WTC11 (cell line): ENCODE data around the gene CCDC15. TPM values are rescaled to one million over a fixed set of nuclear protein-coding genes. Genes with fewer than 3 reads are reported as not detected.

Experiments
- ATAC-seq: fragments of 200-7000 bp; cut with Tn5 transposase; 2 replicates; pipeline ENCODE4 v1.10.0; 2021; ENCODE audit warnings: mild to moderate bottlenecking, moderate library complexity
- CTCF ChIA-PET: fragments of 300-600 bp; sonication (Branson Sonifier 250); formaldehyde crosslinking; loops from one replicate; lab custom pipeline; 2021; ENCODE audit warnings: antibody characterized with exemption; lab: Charles Lee
- POLR2A ChIA-PET: fragments of 350-600 bp; sonication (Branson Sonifier 250); formaldehyde crosslinking; loops from one replicate; lab custom pipeline; 2021; ENCODE audit warnings: antibody characterized with exemption; lab: Charles Lee
- DNase-seq: peaks from one replicate; pipeline ENCODE4 v3.0.0; 2021; ENCODE audit warnings: low spot score
- H3K27ac Mint-ChIP-seq: 2 replicates; pipeline ENCODE4 v1.8.0; 2021; ENCODE audit warnings: mixed read lengths
- H3K27me3 Mint-ChIP-seq: 2 replicates; pipeline ENCODE4 v1.8.0; 2021; ENCODE audit warnings: low read depth, mild to moderate bottlenecking, moderate library complexity, mixed read lengths
- H3K36me3 Mint-ChIP-seq: 2 replicates; pipeline ENCODE4 v1.8.0; 2021; ENCODE audit warnings: mixed read lengths
- H3K4me1 Mint-ChIP-seq: 2 replicates; pipeline ENCODE4 v1.8.0; 2022; ENCODE audit warnings: mixed read lengths
- H3K4me3 Mint-ChIP-seq: 2 replicates; pipeline ENCODE4 v1.8.0; 2021; ENCODE audit warnings: mild to moderate bottlenecking, moderate library complexity, mixed read lengths
- H3K9me3 Mint-ChIP-seq: 2 replicates; pipeline ENCODE4 v1.8.0; 2021; ENCODE audit warnings: mixed read lengths
- ATF6 ChIP-seq: sonication (generic); formaldehyde crosslinking; IDR thresholded peaks from 2 replicates; pipeline ENCODE4 v1.8.1; 2023; ENCODE audit warnings: mild to moderate bottlenecking, missing genetic modification reagents
- CREB1 ChIP-seq: sonication (generic); formaldehyde crosslinking; IDR thresholded peaks from 2 replicates; pipeline ENCODE4 v1.8.0; 2023; ENCODE audit warnings: mild to moderate bottlenecking, missing genetic modification reagents
- CREM ChIP-seq: sonication (generic); formaldehyde crosslinking; IDR thresholded peaks from 2 replicates; pipeline ENCODE4 v1.8.1; 2022; ENCODE audit warnings: mild to moderate bottlenecking, missing genetic modification reagents, moderate library complexity
- E2F4 ChIP-seq: sonication (generic); formaldehyde crosslinking; IDR thresholded peaks from 2 replicates; pipeline ENCODE4 v1.8.1; 2022; ENCODE audit warnings: low read depth, mild to moderate bottlenecking, moderate library complexity, missing genetic modification reagents, borderline replicate concordance
- ETV6 ChIP-seq: sonication (generic); formaldehyde crosslinking; IDR thresholded peaks from 2 replicates; pipeline ENCODE4 v1.8.1; 2022; ENCODE audit warnings: mild to moderate bottlenecking, missing genetic modification reagents
- FOXK1 ChIP-seq: sonication (generic); formaldehyde crosslinking; IDR thresholded peaks from 2 replicates; pipeline ENCODE4 v1.8.0; 2022; ENCODE audit warnings: mild to moderate bottlenecking, moderate library complexity, missing genetic modification reagents
- IRF2 ChIP-seq: sonication (generic); formaldehyde crosslinking; IDR thresholded peaks from 2 replicates; pipeline ENCODE4 v1.8.0; 2022; ENCODE audit warnings: low read depth, missing genetic modification reagents, borderline replicate concordance
- NFE2L1 ChIP-seq: sonication (generic); formaldehyde crosslinking; IDR thresholded peaks from 2 replicates; pipeline ENCODE4 v1.8.1; 2023; ENCODE audit warnings: missing genetic modification reagents
- OVOL2 ChIP-seq: fragments of 250-450 bp; sonication (Bioruptor Pico); IDR thresholded peaks from 2 replicates; pipeline ENCODE4 v1.9.0; 2021; ENCODE audit warnings: mild to moderate bottlenecking, borderline replicate concordance
- PREB ChIP-seq: sonication (generic); formaldehyde crosslinking; IDR thresholded peaks from 2 replicates; pipeline ENCODE4 v1.8.1; 2022; ENCODE audit warnings: mild to moderate bottlenecking, missing genetic modification reagents, moderate library complexity, borderline replicate concordance
- RORB ChIP-seq: fragments of 250-450 bp; sonication (Bioruptor Pico); IDR thresholded peaks from 2 replicates; pipeline ENCODE4 v1.9.0; 2021; ENCODE audit warnings: mild to moderate bottlenecking
- USF2 ChIP-seq: sonication (generic); formaldehyde crosslinking; IDR thresholded peaks from 2 replicates; pipeline ENCODE4 v1.8.1; 2023; ENCODE audit warnings: mild to moderate bottlenecking, missing genetic modification reagents, moderate library complexity
- ZNF219 ChIP-seq: sonication (generic); formaldehyde crosslinking; IDR thresholded peaks from 2 replicates; pipeline ENCODE4 v1.8.0; 2023; ENCODE audit warnings: missing genetic modification reagents, mild to moderate bottlenecking, borderline replicate concordance
- ZNF396 ChIP-seq: fragments of 250-450 bp; sonication (Bioruptor Pico); IDR thresholded peaks from 2 replicates; pipeline ENCODE4 v1.8.0; 2021; ENCODE audit warnings: mild to moderate bottlenecking, moderate library complexity, borderline replicate concordance
- ZNF532 ChIP-seq: fragments of 250-450 bp; sonication (Bioruptor Pico); IDR thresholded peaks from 2 replicates; pipeline ENCODE4 v1.9.0; 2021; ENCODE audit warnings: mild to moderate bottlenecking, borderline replicate concordance
- total RNA-seq: library from RNA; stranded (reverse); gene quantifications from 3 replicates; pipeline ENCODE4 v1.2.3, GENCODE V29; 2021
- TF ChIP-seq, protein P1 (sequence below): sonication (generic); formaldehyde crosslinking; IDR thresholded peaks from 2 replicates; pipeline ENCODE4 v1.8.1; 2023; ENCODE audit warnings: mild to moderate bottlenecking, missing genetic modification reagents
- TF ChIP-seq, protein P2 (sequence below): sonication (generic); formaldehyde crosslinking; IDR thresholded peaks from 2 replicates; pipeline ENCODE4 v1.8.0; 2022; ENCODE audit warnings: missing genetic modification reagents
- TF ChIP-seq, protein P3 (sequence below): sonication (generic); formaldehyde crosslinking; conservative IDR thresholded peaks from 2 replicates; pipeline ENCODE4 v1.8.1; 2022; ENCODE audit warnings: mild to moderate bottlenecking, missing genetic modification reagents

CCDC15 gene
- total RNA-seq, 1 experiment from 2014 or later: 2.4 TPM

DNA sequence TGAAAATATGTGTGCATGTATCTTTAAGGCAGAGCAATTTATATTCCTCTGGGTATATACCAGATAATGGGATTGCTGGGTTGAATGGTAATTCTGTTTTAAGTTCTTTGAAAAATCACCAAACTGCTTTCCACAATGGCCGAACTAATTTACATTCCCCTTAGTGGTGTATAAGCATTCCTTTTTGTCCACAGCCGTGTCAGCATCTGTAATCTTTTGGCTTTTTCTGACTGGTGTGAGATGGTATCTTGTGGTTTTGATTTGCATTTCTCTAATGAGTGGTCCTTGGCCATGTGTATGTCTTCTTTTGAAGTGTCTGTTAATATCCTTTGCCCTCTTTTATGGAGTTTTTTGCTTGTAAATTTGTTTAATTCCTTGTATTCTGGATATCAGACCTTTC, 24.3 kb downstream of the CCDC15 start (continued):
- TF ChIP-seq ZNF532 (no peak), ETV6 (CRISPR knock-in tag) (no peak), ATF6 (CRISPR knock-in tag) (no peak), IRF2 (CRISPR knock-in tag) (no peak)
- TF ChIP-seq, protein P1, sequence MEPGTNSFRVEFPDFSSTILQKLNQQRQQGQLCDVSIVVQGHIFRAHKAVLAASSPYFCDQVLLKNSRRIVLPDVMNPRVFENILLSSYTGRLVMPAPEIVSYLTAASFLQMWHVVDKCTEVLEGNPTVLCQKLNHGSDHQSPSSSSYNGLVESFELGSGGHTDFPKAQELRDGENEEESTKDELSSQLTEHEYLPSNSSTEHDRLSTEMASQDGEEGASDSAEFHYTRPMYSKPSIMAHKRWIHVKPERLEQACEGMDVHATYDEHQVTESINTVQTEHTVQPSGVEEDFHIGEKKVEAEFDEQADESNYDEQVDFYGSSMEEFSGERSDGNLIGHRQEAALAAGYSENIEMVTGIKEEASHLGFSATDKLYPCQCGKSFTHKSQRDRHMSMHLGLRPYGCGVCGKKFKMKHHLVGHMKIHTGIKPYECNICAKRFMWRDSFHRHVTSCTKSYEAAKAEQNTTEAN (CRISPR knock-in tag): no peak
- TF ChIP-seq, protein P2, sequence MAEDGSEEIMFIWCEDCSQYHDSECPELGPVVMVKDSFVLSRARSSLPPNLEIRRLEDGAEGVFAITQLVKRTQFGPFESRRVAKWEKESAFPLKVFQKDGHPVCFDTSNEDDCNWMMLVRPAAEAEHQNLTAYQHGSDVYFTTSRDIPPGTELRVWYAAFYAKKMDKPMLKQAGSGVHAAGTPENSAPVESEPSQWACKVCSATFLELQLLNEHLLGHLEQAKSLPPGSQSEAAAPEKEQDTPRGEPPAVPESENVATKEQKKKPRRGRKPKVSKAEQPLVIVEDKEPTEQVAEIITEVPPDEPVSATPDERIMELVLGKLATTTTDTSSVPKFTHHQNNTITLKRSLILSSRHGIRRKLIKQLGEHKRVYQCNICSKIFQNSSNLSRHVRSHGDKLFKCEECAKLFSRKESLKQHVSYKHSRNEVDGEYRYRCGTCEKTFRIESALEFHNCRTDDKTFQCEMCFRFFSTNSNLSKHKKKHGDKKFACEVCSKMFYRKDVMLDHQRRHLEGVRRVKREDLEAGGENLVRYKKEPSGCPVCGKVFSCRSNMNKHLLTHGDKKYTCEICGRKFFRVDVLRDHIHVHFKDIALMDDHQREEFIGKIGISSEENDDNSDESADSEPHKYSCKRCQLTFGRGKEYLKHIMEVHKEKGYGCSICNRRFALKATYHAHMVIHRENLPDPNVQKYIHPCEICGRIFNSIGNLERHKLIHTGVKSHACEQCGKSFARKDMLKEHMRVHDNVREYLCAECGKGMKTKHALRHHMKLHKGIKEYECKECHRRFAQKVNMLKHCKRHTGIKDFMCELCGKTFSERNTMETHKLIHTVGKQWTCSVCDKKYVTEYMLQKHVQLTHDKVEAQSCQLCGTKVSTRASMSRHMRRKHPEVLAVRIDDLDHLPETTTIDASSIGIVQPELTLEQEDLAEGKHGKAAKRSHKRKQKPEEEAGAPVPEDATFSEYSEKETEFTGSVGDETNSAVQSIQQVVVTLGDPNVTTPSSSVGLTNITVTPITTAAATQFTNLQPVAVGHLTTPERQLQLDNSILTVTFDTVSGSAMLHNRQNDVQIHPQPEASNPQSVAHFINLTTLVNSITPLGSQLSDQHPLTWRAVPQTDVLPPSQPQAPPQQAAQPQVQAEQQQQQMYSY (CRISPR knock-in tag): no peak
- TF ChIP-seq, protein P3, sequence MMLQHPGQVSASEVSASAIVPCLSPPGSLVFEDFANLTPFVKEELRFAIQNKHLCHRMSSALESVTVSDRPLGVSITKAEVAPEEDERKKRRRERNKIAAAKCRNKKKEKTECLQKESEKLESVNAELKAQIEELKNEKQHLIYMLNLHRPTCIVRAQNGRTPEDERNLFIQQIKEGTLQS (CRISPR knock-in tag): no peak

DNA sequence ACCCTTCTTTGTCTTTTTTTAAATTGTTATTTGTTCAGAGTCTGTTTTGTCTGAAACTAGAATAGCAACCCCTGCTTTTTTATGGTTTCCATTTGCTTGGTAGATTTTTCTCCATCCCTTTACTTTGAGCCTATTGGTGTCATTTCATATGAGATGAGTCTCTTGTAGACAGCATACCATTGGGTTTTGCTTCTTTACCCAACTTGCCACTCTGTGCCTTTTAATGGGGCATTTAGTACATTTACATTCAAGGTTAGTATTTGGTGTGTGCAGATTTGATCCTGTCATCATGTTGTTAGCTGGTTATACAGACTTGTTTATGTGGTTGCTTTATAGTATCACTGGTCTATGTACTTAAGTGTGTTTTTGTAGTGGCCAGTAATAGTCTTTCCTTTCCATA, 28.0 kb downstream of the CCDC15 start:
- DNase-seq (no peak), ATAC-seq (no peak)
- Mint-ChIP-seq H3K9me3 (peaks cover 52% of the 10 kb centered on the region), H3K27me3 (peaks cover 8% of the 10 kb centered on the region), H3K4me3 (no peak overlapping the region), H3K36me3 (peaks cover 27% of the 10 kb centered on the region), H3K4me1 (no peaks in the 10 kb centered on the region), H3K27ac (no peak overlapping the region)
- ChIA-PET POLR2A (no interaction called here), CTCF (no interaction called here)
- TF ChIP-seq ZNF396 (CRISPR knock-in tag) (no peak), OVOL2 (CRISPR knock-in tag) (no peak), USF2 (CRISPR knock-in tag) (no peak), CREB1 (CRISPR knock-in tag) (no peak), ZNF219 (CRISPR knock-in tag) (no peak), NFE2L1 (CRISPR knock-in tag) (no peak), FOXK1 (CRISPR knock-in tag) (no peak), PREB (CRISPR knock-in tag) (no peak), RORB (CRISPR knock-in tag) (no peak), E2F4 (CRISPR knock-in tag) (no peak), CREM (no peak)
- TF ChIP-seq, protein P3 (CRISPR knock-in tag): no peak
